Panc1 (cell line): ENCODE data around the gene NMNAT3. TPM values are rescaled to one million over a fixed set of nuclear protein-coding genes. Genes with fewer than 3 reads are reported as not detected.

ENCODE experiments used
- ATAC-seq: fragments of 200-7000 bp; cut with Tn5 transposase; 2 replicates; pipeline ENCODE4 v1.9.1; 2020; ENCODE audit warnings: mild to moderate bottlenecking, moderate library complexity
- Bru-seq: library from RNA; stranded (reverse); fragments of 400-500 nt; gene quantifications from one replicate; lab custom pipeline; 2021; lab: Mats Ljungman, UMichigan
- BruChase-seq, 2 experiments: library from RNA; stranded (reverse); fragments of 400-500 nt; gene quantifications; one replicate each; lab custom pipeline; 2021; lab: Mats Ljungman, UMichigan
- BruUV-seq: library from RNA; stranded (reverse); fragments of 400-500 nt; replicated peaks from 2 replicates; lab custom pipeline; 2021; lab: Mats Ljungman, UMichigan
- CTCF ChIA-PET: fragments of 300-600 bp; sonication (Branson Sonifier 250); formaldehyde crosslinking; loops from one replicate; lab custom pipeline; 2022; ENCODE audit warnings: antibody characterized with exemption; lab: Charles Lee
- POLR2A ChIA-PET: fragments of 300-600 bp; sonication (Branson Sonifier 250); formaldehyde crosslinking; loops from one replicate; lab custom pipeline; 2022; ENCODE audit warnings: antibody characterized with exemption; lab: Charles Lee
- DNase-seq: peaks from one replicate; pipeline ENCODE4 v3.0.0-alpha.2; 2010; ENCODE audit warnings: low read depth, low spot score
- H3K27ac ChIP-seq: 2 replicates; pipeline ENCODE4 v1.5.1; 2011; ENCODE audit warnings: mild to moderate bottlenecking, low read length, inconsistent platforms
- H3K27me3 ChIP-seq: fragments of 200-500 bp; sonication (Bioruptor generic); 2 replicates; pipeline ENCODE4 v1.6.0; 2014; ENCODE audit warnings: low read length, inconsistent platforms; ENCODE audit not compliant: control insufficient read depth, insufficient read depth
- H3K36me3 ChIP-seq: fragments of 200-500 bp; sonication (Bioruptor generic); 2 replicates; pipeline ENCODE4 v1.5.1; 2014; ENCODE audit warnings: inconsistent platforms, mild to moderate bottlenecking, low read length, moderate library complexity; ENCODE audit not compliant: control insufficient read depth, insufficient read depth
- H3K4me1 ChIP-seq: 2 replicates; pipeline ENCODE4 v1.5.1; 2011; ENCODE audit warnings: inconsistent platforms, mild to moderate bottlenecking, low read length, moderate library complexity; ENCODE audit not compliant: control insufficient read depth, insufficient read depth
- H3K4me3 ChIP-seq, 2 experiments: 2 replicates each; pipeline ENCODE4 v1.5.1; 2011 to 2012; ENCODE audit warnings: low read depth in 2 of 2, low read length in 2 of 2, mild to moderate bottlenecking in 2 of 2, inconsistent platforms in 1 of 2, moderate library complexity in 1 of 2
- H3K9me3 ChIP-seq: fragments of 200-500 bp; sonication (Bioruptor generic); 2 replicates; pipeline ENCODE4 v1.5.1; 2014; ENCODE audit warnings: low read depth, mild to moderate bottlenecking, inconsistent platforms, low read length, moderate library complexity; ENCODE audit not compliant: control insufficient read depth, insufficient read depth
- TCF7L2 ChIP-seq: IDR thresholded peaks from 2 replicates; pipeline ENCODE4 v1.6.1; 2011; ENCODE audit warnings: mild to moderate bottlenecking, low read depth, low read length, inconsistent platforms
- in situ Hi-C: cut with HindIII; loops from 2 replicates; pipeline ENCODE4 v1.10.0; 2016; ENCODE audit warnings: low sequenced_read_pairs, low pct_unique_long_range_greater_than_20kb
- intact Hi-C: fragments of 100-400 bp; cut with micrococcal nuclease; formaldehyde crosslinking; loops from one replicate; pipeline ENCODE4 v1.10.0; 2022; ENCODE audit not compliant: unreplicated experiment
- long read RNA-seq: library from polyadenylated mRNA; unstranded; transcript quantifications from one replicate; pipeline ENCODE4 v2.0.0, GENCODE V29; 2021; ENCODE audit not compliant: unreplicated experiment
- polyA plus RNA-seq: library from polyadenylated mRNA; unstranded; fragments of >200 nt; gene quantifications from one replicate; pipeline ENCODE4 v1.2.1, GENCODE V29; 2012; ENCODE audit warnings: missing spikeins; ENCODE audit not compliant: insufficient read length
- total RNA-seq: library from RNA; stranded (reverse); gene quantifications from one replicate; pipeline ENCODE4 v1.2.1, GENCODE V29; 2021; ENCODE audit not compliant: unreplicated experiment
- TF ChIP-seq, protein P1 (sequence below), 2 experiments: IDR thresholded peaks; 2 replicates each; pipeline ENCODE4 v1.6.1; 2011 to 2012; ENCODE audit warnings: low read depth in 2 of 2, control low read depth in 1 of 2, low read length in 1 of 2, mild to moderate bottlenecking in 1 of 2, moderate library complexity in 1 of 2; ENCODE audit not compliant: insufficient read depth in 1 of 2
- TF ChIP-seq, protein P2 (sequence below): fragments of 450-650 bp; IDR thresholded peaks from 2 replicates; pipeline ENCODE4 v1.5.1; 2017; ENCODE audit warnings: mild to moderate bottlenecking

NMNAT3 gene
- total RNA-seq (1.9 TPM), Bru-seq, nascent RNA (percentile 32 among the genes with signal in this experiment), BruChase-seq, experiment 1, labeled RNA remaining after a 2-hour chase (percentile 28 among the genes with signal in this experiment), BruChase-seq, experiment 2, labeled RNA remaining after a 6-hour chase (percentile 23 among the genes with signal in this experiment)
- polyA plus RNA-seq: 1.8 TPM
- long read RNA-seq, partial matches to known transcripts: 0 of 1 reads
- long read RNA-seq, other reads (novel, unspliced or antisense): 0 of 1 reads

DNA sequence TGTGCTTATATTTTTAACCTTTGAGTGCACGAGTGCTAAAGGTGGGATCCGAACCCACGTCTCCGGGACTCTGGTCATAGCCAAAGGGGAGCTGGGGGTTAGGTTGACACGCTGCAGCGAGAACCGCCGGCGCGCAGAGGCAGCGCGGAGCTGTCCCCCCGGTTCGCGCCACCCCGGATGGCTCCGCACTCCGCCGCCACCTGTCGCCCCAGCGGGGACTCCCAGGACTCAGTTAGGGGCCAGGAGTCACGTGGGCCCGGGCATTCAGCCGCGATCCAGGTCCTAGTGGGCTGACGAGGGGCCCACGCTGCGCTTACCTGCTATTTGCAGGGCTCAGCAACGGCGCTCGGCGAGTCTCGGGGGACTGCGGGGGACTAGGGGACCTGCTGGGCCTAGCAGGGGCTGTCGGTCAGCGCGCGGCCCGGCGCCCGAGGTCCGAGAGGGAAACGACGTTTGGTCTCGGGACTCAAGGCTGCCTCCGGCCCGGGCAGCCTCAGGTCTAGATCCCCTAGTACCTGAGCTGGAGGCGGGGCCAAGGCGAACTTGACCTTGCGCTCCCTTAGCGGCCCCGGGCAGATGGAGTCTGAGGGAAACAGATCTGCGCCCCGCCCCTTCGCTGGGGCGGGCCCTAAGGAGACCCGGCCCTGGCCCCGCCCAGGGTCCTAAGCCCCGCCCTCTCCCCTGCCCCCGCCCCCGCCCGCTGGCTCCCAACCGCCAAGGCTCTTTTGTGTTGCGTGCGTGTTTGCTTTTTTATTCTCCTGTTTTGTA lies at the start of gene NMNAT3:
TSS of gene NMNAT3 (minus strand) at position 585 of the 768 bp plus-strand sequence. CDS start 50,248 bp downstream, outside the sequence.
- no TSS peak for BruUV-seq
- POLR2A ChIA-PET: no interaction called here
- H3K4me1 ChIP-seq: no peaks in the 10 kb centered on the region
- no peak within 1 kb of the TSS for H3K27ac ChIP-seq
- in situ Hi-C loops (no loop called here), intact Hi-C loops (no loop called here)
- no peaks in the 10 kb centered on the region for H3K27me3 ChIP-seq
- H3K9me3 ChIP-seq: no peaks in the 10 kb centered on the region
- ATAC-seq (peak; percentile 98), DNase-seq (no peak)
- H3K4me3 ChIP-seq: peak within 1 kb of the TSS; percentile 48 to 66
- H3K36me3 ChIP-seq: no peaks in the 10 kb centered on the region
- CTCF ChIA-PET: no interaction called here
- TF ChIP-seq, protein P1, sequence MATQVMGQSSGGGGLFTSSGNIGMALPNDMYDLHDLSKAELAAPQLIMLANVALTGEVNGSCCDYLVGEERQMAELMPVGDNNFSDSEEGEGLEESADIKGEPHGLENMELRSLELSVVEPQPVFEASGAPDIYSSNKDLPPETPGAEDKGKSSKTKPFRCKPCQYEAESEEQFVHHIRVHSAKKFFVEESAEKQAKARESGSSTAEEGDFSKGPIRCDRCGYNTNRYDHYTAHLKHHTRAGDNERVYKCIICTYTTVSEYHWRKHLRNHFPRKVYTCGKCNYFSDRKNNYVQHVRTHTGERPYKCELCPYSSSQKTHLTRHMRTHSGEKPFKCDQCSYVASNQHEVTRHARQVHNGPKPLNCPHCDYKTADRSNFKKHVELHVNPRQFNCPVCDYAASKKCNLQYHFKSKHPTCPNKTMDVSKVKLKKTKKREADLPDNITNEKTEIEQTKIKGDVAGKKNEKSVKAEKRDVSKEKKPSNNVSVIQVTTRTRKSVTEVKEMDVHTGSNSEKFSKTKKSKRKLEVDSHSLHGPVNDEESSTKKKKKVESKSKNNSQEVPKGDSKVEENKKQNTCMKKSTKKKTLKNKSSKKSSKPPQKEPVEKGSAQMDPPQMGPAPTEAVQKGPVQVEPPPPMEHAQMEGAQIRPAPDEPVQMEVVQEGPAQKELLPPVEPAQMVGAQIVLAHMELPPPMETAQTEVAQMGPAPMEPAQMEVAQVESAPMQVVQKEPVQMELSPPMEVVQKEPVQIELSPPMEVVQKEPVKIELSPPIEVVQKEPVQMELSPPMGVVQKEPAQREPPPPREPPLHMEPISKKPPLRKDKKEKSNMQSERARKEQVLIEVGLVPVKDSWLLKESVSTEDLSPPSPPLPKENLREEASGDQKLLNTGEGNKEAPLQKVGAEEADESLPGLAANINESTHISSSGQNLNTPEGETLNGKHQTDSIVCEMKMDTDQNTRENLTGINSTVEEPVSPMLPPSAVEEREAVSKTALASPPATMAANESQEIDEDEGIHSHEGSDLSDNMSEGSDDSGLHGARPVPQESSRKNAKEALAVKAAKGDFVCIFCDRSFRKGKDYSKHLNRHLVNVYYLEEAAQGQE (IDR thresholded peaks at IDR 0.05; ENCODE audit: insufficient read depth in 1 of 2, low read depth in 2 of 2, low read length in 1 of 2): no peak
- TF ChIP-seq, protein P2, sequence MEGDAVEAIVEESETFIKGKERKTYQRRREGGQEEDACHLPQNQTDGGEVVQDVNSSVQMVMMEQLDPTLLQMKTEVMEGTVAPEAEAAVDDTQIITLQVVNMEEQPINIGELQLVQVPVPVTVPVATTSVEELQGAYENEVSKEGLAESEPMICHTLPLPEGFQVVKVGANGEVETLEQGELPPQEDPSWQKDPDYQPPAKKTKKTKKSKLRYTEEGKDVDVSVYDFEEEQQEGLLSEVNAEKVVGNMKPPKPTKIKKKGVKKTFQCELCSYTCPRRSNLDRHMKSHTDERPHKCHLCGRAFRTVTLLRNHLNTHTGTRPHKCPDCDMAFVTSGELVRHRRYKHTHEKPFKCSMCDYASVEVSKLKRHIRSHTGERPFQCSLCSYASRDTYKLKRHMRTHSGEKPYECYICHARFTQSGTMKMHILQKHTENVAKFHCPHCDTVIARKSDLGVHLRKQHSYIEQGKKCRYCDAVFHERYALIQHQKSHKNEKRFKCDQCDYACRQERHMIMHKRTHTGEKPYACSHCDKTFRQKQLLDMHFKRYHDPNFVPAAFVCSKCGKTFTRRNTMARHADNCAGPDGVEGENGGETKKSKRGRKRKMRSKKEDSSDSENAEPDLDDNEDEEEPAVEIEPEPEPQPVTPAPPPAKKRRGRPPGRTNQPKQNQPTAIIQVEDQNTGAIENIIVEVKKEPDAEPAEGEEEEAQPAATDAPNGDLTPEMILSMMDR: 0 out of 2 replicates have a peak, but pooled peaks have one; percentile 19

DNA sequence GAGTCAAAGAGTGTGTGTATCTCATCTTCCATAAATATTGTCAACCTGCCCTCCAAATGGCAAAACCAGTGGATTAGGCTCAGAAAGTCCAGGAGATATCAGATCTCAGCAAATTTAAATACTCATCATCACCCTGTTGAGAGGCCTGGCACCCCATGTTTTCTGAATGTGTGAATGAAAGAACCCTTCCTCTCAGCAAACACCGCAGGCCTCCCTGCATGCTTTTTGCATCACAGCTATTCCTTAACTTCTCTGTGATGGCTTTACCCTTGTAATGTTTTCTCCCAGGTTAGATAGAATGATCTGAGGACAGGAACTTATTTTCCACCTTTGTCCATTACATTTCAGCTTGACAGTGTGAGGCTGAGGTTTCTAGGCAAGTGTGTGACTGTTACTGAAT lies 43.6 kb upstream of the NMNAT3 start:
- H3K27ac ChIP-seq: no peak overlapping the region
- no peaks in the 10 kb centered on the region for H3K36me3 ChIP-seq
- POLR2A ChIA-PET: no interaction called here
- intact Hi-C loops: no loop called here
- BruUV-seq: no TSS peak
- ATAC-seq: no peak
- CTCF ChIA-PET: no interaction called here
- no peak overlapping the region for H3K4me3 ChIP-seq
- no peaks in the 10 kb centered on the region for H3K4me1 ChIP-seq
- peaks cover 3% of the 10 kb centered on the region; the same call in 1 of the 2 replicates for H3K27me3 ChIP-seq
- no peaks in the 10 kb centered on the region for H3K9me3 ChIP-seq
- no peak for DNase-seq
- TF ChIP-seq, protein P2: no peak
- TF ChIP-seq TCF7L2: no peak
- in situ Hi-C loops: no loop called here
